HEK293 (cell line): ENCODE measurements around the gene EHMT1.

Source experiments
- CTCF ChIA-PET: fragments of 350-600 bp; formaldehyde crosslinking; extraction: SDS; loops from one replicate; lab custom pipeline; 2021; ENCODE audit warnings: antibody characterized with exemption; lab: Yijun Ruan, JAX
- POLR2A ChIA-PET: fragments of 300-600 bp; formaldehyde crosslinking; extraction: SDS; loops from one replicate; lab custom pipeline; 2020; ENCODE audit warnings: antibody characterized with exemption, inconsistent platforms; lab: Yijun Ruan, JAX
- H3K27ac ChIP-seq: fragments of 200-500 bp; sonication (Bioruptor generic); 2 replicates; pipeline ENCODE4 v1.5.1; 2014; ENCODE audit warnings: low read depth, low read length, control low read depth, inconsistent platforms; ENCODE audit errors: extremely low read depth
- H3K36me3 ChIP-seq, 2 experiments: fragments of 200-500 bp in 1 of 2; sonication (Bioruptor generic) in 1 of 2; 1 replicate in 1 of 2; 2 replicates in 1 of 2; pipeline ENCODE4 v1.5.1; 2014 to 2017; ENCODE audit warnings: inconsistent platforms in 2 of 2, low read length in 2 of 2; ENCODE audit not compliant: control insufficient read depth in 2 of 2, insufficient read depth in 1 of 2
- H3K4me1 ChIP-seq: fragments of 200-500 bp; sonication (Bioruptor generic); 2 replicates; pipeline ENCODE4 v1.5.1; 2014; ENCODE audit warnings: mild to moderate bottlenecking, low read length, inconsistent platforms; ENCODE audit not compliant: control insufficient read depth, insufficient read depth
- H3K4me3 ChIP-seq: 2 replicates; pipeline ENCODE4 v1.5.1; 2011; ENCODE audit warnings: low read depth, mild to moderate bottlenecking, control low read depth, low read length, moderate library complexity
- H3K9me3 ChIP-seq: fragments of 200-500 bp; sonication (Bioruptor generic); 2 replicates; pipeline ENCODE4 v1.5.1; 2014; ENCODE audit warnings: low read depth, low read length, inconsistent platforms; ENCODE audit not compliant: control insufficient read depth, insufficient read depth
- GFI1B ChIP-seq: fragments of 450-650 bp; formaldehyde crosslinking; IDR thresholded peaks from 2 replicates; pipeline ENCODE4 v1.5.1; 2016; ENCODE audit warnings: missing biosample characterization, missing genetic modification characterization
- GLI4 ChIP-seq: fragments of 450-650 bp; formaldehyde crosslinking; IDR thresholded peaks from 2 replicates; pipeline ENCODE4 v1.5.1; 2016; ENCODE audit warnings: missing biosample characterization, missing genetic modification characterization
- IKZF3 ChIP-seq: fragments of 450-650 bp; IDR thresholded peaks from 2 replicates; pipeline ENCODE4 v1.5.0; 2018; ENCODE audit warnings: missing biosample characterization, mild to moderate bottlenecking, missing genetic modification characterization, moderate library complexity
- KLF1 ChIP-seq: fragments of 450-650 bp; formaldehyde crosslinking; IDR thresholded peaks from 2 replicates; pipeline ENCODE4 v1.5.1; 2016; ENCODE audit warnings: missing biosample characterization, missing genetic modification characterization
- ZIC2 ChIP-seq: fragments of 450-650 bp; formaldehyde crosslinking; IDR thresholded peaks from 2 replicates; pipeline ENCODE4 v1.5.1; 2016; ENCODE audit warnings: missing biosample characterization, missing genetic modification characterization
- ZNF146 ChIP-seq: fragments of 450-650 bp; formaldehyde crosslinking; IDR thresholded peaks from 2 replicates; pipeline ENCODE4 v1.5.1; 2016; ENCODE audit warnings: missing biosample characterization, missing genetic modification characterization
- ZNF157 ChIP-seq: fragments of 450-650 bp; formaldehyde crosslinking; IDR thresholded peaks from 2 replicates; pipeline ENCODE4 v1.5.1; 2016; ENCODE audit warnings: missing biosample characterization, missing genetic modification characterization
- ZNF214 ChIP-seq: fragments of 450-650 bp; formaldehyde crosslinking; IDR thresholded peaks from 2 replicates; pipeline ENCODE4 v1.5.1; 2017; ENCODE audit warnings: missing biosample characterization, mild to moderate bottlenecking, missing genetic modification characterization, borderline replicate concordance
- ZNF324 ChIP-seq: fragments of 450-650 bp; formaldehyde crosslinking; IDR thresholded peaks from 2 replicates; pipeline ENCODE4 v1.5.1; 2016; ENCODE audit warnings: missing biosample characterization, missing genetic modification characterization
- ZNF473 ChIP-seq: fragments of 450-650 bp; formaldehyde crosslinking; IDR thresholded peaks from 2 replicates; pipeline ENCODE4 v1.5.1; 2017; ENCODE audit warnings: missing biosample characterization, missing genetic modification characterization
- ZNF521 ChIP-seq: fragments of 450-650 bp; formaldehyde crosslinking; IDR thresholded peaks from 2 replicates; pipeline ENCODE4 v1.5.1; 2017; ENCODE audit warnings: missing biosample characterization, mild to moderate bottlenecking, missing genetic modification characterization
- ZNF571 ChIP-seq: fragments of 450-650 bp; formaldehyde crosslinking; IDR thresholded peaks from 2 replicates; pipeline ENCODE4 v1.5.0; 2017; ENCODE audit warnings: missing biosample characterization, missing genetic modification characterization
- ZNF585B ChIP-seq: fragments of 450-650 bp; formaldehyde crosslinking; IDR thresholded peaks from 2 replicates; pipeline ENCODE4 v1.5.1; 2016; ENCODE audit warnings: missing biosample characterization, missing genetic modification characterization
- ZNF624 ChIP-seq: fragments of 450-650 bp; formaldehyde crosslinking; IDR thresholded peaks from 2 replicates; pipeline ENCODE4 v1.5.1; 2017; ENCODE audit warnings: missing biosample characterization, missing genetic modification characterization
- ZNF654 ChIP-seq: fragments of 450-650 bp; formaldehyde crosslinking; IDR thresholded peaks from 2 replicates; pipeline ENCODE4 v1.5.1; 2016; ENCODE audit warnings: low read depth, missing biosample characterization, missing genetic modification characterization
- ZNF791 ChIP-seq: fragments of 450-650 bp; formaldehyde crosslinking; IDR thresholded peaks from 2 replicates; pipeline ENCODE4 v1.5.1; 2016; ENCODE audit warnings: missing biosample characterization, missing genetic modification characterization
- ZNF843 ChIP-seq: fragments of 450-650 bp; formaldehyde crosslinking; IDR thresholded peaks from 2 replicates; pipeline ENCODE4 v1.5.1; 2016; ENCODE audit warnings: missing biosample characterization, missing genetic modification characterization
- TF ChIP-seq, protein P1 (sequence below): fragments of 450-650 bp; formaldehyde crosslinking; IDR thresholded peaks from 2 replicates; pipeline ENCODE4 v1.5.0; 2017; ENCODE audit warnings: missing biosample characterization, missing genetic modification characterization, borderline replicate concordance
- TF ChIP-seq, protein P2 (sequence below): fragments of 450-650 bp; formaldehyde crosslinking; IDR thresholded peaks from 2 replicates; pipeline ENCODE4 v1.5.1; 2016; ENCODE audit warnings: missing biosample characterization, missing genetic modification characterization, borderline replicate concordance
- TF ChIP-seq, protein P3 (sequence below): fragments of 450-650 bp; formaldehyde crosslinking; IDR thresholded peaks from 2 replicates; pipeline ENCODE4 v1.5.1; 2016; ENCODE audit warnings: missing biosample characterization, missing genetic modification characterization

The EHMT1 gene

DNA sequence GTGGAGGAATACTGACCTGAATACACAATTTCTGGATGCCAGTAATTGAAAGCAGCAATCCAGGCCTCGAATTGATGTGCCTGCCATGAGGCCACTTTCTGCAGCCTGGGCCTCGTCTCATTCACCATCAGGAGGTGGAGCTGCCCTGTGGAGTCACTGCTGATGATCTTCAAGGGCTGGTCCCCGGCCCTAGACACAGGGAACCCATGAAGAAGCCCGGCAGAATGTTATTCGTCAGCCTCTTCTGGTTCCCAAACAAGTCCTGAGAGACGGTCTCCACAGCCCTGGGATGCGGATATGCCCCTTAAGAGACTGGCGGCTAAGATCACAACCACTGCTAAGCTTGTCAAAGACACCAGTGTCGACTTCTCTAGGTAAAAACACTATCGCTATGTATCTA is 44.6 kb upstream of the EHMT1 start:
- no peaks in the 10 kb centered on the region for H3K9me3 ChIP-seq
- peaks cover 18 to 60% of the 10 kb centered on the region in 2 experiments for H3K36me3 ChIP-seq
- no peaks in the 10 kb centered on the region; the same call in 1 of the 2 replicates for H3K4me1 ChIP-seq
- TF ChIP-seq, protein P1, sequence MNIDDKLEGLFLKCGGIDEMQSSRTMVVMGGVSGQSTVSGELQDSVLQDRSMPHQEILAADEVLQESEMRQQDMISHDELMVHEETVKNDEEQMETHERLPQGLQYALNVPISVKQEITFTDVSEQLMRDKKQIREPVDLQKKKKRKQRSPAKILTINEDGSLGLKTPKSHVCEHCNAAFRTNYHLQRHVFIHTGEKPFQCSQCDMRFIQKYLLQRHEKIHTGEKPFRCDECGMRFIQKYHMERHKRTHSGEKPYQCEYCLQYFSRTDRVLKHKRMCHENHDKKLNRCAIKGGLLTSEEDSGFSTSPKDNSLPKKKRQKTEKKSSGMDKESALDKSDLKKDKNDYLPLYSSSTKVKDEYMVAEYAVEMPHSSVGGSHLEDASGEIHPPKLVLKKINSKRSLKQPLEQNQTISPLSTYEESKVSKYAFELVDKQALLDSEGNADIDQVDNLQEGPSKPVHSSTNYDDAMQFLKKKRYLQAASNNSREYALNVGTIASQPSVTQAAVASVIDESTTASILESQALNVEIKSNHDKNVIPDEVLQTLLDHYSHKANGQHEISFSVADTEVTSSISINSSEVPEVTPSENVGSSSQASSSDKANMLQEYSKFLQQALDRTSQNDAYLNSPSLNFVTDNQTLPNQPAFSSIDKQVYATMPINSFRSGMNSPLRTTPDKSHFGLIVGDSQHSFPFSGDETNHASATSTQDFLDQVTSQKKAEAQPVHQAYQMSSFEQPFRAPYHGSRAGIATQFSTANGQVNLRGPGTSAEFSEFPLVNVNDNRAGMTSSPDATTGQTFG (tag by site-specific recombination): no peak
- TF ChIP-seq ZNF214 (tag by site-specific recombination) (no peak), ZNF843 (no peak), ZNF624 (tag by site-specific recombination) (no peak), ZNF157 (no peak), ZNF521 (tag by site-specific recombination) (no peak), KLF1 (tag by site-specific recombination) (no peak), GLI4 (tag by site-specific recombination) (no peak)
- TF ChIP-seq, protein P2, sequence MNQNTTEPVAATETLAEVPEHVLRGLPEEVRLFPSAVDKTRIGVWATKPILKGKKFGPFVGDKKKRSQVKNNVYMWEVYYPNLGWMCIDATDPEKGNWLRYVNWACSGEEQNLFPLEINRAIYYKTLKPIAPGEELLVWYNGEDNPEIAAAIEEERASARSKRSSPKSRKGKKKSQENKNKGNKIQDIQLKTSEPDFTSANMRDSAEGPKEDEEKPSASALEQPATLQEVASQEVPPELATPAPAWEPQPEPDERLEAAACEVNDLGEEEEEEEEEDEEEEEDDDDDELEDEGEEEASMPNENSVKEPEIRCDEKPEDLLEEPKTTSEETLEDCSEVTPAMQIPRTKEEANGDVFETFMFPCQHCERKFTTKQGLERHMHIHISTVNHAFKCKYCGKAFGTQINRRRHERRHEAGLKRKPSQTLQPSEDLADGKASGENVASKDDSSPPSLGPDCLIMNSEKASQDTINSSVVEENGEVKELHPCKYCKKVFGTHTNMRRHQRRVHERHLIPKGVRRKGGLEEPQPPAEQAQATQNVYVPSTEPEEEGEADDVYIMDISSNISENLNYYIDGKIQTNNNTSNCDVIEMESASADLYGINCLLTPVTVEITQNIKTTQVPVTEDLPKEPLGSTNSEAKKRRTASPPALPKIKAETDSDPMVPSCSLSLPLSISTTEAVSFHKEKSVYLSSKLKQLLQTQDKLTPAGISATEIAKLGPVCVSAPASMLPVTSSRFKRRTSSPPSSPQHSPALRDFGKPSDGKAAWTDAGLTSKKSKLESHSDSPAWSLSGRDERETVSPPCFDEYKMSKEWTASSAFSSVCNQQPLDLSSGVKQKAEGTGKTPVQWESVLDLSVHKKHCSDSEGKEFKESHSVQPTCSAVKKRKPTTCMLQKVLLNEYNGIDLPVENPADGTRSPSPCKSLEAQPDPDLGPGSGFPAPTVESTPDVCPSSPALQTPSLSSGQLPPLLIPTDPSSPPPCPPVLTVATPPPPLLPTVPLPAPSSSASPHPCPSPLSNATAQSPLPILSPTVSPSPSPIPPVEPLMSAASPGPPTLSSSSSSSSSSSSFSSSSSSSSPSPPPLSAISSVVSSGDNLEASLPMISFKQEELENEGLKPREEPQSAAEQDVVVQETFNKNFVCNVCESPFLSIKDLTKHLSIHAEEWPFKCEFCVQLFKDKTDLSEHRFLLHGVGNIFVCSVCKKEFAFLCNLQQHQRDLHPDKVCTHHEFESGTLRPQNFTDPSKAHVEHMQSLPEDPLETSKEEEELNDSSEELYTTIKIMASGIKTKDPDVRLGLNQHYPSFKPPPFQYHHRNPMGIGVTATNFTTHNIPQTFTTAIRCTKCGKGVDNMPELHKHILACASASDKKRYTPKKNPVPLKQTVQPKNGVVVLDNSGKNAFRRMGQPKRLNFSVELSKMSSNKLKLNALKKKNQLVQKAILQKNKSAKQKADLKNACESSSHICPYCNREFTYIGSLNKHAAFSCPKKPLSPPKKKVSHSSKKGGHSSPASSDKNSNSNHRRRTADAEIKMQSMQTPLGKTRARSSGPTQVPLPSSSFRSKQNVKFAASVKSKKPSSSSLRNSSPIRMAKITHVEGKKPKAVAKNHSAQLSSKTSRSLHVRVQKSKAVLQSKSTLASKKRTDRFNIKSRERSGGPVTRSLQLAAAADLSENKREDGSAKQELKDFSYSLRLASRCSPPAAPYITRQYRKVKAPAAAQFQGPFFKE (tag by site-specific recombination): no peak
- ChIA-PET POLR2A (no interaction called here), CTCF (interaction anchor here (0.6 to 1.6 kb wide), 2 partner anchors 8 to 428 kb away, joined by 3 to 4 read pairs; no protein-coding TSS in a partner anchor)
- H3K4me3 ChIP-seq: no peak overlapping the region
- H3K27ac ChIP-seq: no peak overlapping the region

DNA sequence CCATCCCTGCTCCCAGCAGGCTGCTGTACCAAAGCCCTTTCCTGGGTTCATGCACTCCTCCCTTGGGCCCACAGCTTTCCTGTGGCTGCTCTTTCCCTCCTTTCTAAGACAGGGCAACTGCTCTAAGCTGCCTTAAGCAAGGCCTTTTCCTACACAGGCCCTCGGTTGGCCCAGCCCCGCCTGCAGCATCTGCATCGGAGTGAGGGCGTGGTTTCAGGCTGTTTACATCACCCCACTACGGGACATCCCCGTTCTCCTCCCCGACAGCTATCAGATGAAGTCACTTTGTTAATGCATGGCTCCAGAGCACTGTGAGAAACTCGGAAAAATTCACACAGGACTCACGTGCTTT is 43.5 kb upstream of the EHMT1 start:
- Histone ChIP-seq H3K4me1 (no peaks in the 10 kb centered on the region; the same call in 1 of the 2 replicates), H3K36me3 (peaks cover 18 to 61% of the 10 kb centered on the region in 2 experiments), H3K9me3 (no peaks in the 10 kb centered on the region), H3K4me3 (no peak overlapping the region), H3K27ac (no peak overlapping the region)
- POLR2A ChIA-PET: no interaction called here
- CTCF ChIA-PET: no interaction called here
- no peak for TF ChIP-seq GFI1B (tag by site-specific recombination)
- TF ChIP-seq ZNF585B (tag by site-specific recombination): no peak
- no peak for TF ChIP-seq ZNF791 (tag by site-specific recombination)
- TF ChIP-seq, protein P3, sequence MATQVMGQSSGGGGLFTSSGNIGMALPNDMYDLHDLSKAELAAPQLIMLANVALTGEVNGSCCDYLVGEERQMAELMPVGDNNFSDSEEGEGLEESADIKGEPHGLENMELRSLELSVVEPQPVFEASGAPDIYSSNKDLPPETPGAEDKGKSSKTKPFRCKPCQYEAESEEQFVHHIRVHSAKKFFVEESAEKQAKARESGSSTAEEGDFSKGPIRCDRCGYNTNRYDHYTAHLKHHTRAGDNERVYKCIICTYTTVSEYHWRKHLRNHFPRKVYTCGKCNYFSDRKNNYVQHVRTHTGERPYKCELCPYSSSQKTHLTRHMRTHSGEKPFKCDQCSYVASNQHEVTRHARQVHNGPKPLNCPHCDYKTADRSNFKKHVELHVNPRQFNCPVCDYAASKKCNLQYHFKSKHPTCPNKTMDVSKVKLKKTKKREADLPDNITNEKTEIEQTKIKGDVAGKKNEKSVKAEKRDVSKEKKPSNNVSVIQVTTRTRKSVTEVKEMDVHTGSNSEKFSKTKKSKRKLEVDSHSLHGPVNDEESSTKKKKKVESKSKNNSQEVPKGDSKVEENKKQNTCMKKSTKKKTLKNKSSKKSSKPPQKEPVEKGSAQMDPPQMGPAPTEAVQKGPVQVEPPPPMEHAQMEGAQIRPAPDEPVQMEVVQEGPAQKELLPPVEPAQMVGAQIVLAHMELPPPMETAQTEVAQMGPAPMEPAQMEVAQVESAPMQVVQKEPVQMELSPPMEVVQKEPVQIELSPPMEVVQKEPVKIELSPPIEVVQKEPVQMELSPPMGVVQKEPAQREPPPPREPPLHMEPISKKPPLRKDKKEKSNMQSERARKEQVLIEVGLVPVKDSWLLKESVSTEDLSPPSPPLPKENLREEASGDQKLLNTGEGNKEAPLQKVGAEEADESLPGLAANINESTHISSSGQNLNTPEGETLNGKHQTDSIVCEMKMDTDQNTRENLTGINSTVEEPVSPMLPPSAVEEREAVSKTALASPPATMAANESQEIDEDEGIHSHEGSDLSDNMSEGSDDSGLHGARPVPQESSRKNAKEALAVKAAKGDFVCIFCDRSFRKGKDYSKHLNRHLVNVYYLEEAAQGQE: no peak
- no peak for TF ChIP-seq ZNF654 (tag by site-specific recombination)
- TF ChIP-seq ZNF473 (tag by site-specific recombination): no peak
- TF ChIP-seq ZIC2 (tag by site-specific recombination): no peak
- TF ChIP-seq ZNF324 (tag by site-specific recombination): no peak
- TF ChIP-seq ZNF146: no peak
- TF ChIP-seq, protein P1 (tag by site-specific recombination): no peak
- no peak for TF ChIP-seq ZNF571 (tag by site-specific recombination)
- TF ChIP-seq IKZF3 (tag by site-specific recombination): no peak
- TF ChIP-seq ZNF624 (tag by site-specific recombination): no peak
